ENCODE results near the gene POU4F3.

Gene POU4F3

DNA sequence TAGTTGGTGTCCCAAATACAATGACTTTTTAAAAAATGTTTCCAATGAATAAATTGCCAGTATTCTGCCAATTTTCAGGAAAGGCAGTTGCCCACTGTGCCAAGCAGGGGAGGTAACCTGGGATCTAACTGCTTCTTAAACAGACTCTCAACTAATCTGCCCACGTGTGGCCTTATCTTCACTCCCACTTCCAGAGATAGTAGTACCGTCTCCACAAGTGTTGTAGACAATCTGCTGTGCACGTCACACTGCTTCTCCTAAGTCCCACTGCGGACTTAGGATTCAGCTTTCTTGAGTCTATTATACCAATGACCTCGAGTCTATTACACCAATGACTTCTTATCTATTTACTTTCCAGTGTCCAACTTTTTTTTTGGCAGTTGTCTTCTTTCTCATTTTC, 21.2 kb downstream of the POU4F3 start:
- H3K4me3 ChIP-seq (ENCODE audit: low read depth, low read length) = no peak overlapping the region
- H3K79me2 ChIP-seq (ENCODE audit: control insufficient read depth, insufficient read depth, low read length, unreplicated experiment) = no peaks in the 10 kb centered on the region
- H3K27ac ChIP-seq (ENCODE audit: low read depth, low read length) = no peak overlapping the region
- no peak overlapping the region for H2AFZ ChIP-seq (ENCODE audit: low read length, unreplicated experiment)
- H3K4me1 ChIP-seq (ENCODE audit: control insufficient read depth, insufficient read depth, low read length, unreplicated experiment) = no peaks in the 10 kb centered on the region
- peaks cover 41% of the 10 kb centered on the region for H3K27me3 ChIP-seq (ENCODE audit: insufficient read depth, low read length)
- no peaks in the 10 kb centered on the region for H3K36me3 ChIP-seq (ENCODE audit: insufficient read depth, low read length)

DNA sequence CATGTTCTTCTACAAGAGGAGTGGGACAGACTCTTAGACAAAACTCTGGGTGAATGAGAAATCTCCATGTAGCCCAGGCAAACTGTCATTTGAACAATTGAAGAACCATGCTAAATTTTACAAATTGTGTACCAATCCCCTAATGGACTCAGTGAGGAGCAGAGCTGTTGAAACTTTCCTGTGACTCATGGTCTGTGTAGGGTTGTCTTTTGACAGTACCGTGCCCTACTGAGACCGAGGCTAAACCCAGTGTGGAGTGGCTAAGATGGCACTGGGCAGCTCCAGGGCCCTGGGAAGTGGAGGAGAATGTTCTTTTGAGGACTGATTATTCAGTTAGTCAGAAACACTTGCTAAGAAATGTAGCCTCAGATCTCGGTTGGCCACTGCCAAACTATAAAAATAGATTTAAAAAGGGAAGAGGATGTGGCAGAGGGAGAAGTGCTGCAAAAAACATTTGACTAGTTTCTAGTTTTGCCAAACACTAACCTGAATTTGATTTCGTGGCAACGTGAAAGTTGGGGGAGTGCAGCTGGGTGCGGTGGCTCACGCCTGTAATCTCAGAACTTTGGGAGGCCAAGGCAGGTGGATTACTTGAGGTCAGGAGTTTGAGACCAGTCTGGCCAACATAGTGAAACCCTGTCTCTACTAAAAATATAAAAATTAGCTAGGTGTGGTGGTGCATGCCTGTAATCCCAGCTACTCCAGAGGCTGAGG, 24.7 kb downstream of the POU4F3 start:
- peaks cover 68% of the 10 kb centered on the region for H3K27me3 ChIP-seq (ENCODE audit: insufficient read depth, low read length)
- H2AFZ ChIP-seq (ENCODE audit: low read length, unreplicated experiment) = no peak overlapping the region
- no peaks in the 10 kb centered on the region for H3K4me1 ChIP-seq (ENCODE audit: control insufficient read depth, insufficient read depth, low read length, unreplicated experiment)
- H3K79me2 ChIP-seq (ENCODE audit: control insufficient read depth, insufficient read depth, low read length, unreplicated experiment) = no peaks in the 10 kb centered on the region
- H3K27ac ChIP-seq (ENCODE audit: low read depth, low read length) = no peak overlapping the region
- no peak overlapping the region for H3K4me3 ChIP-seq (ENCODE audit: low read depth, low read length)
- H3K36me3 ChIP-seq (ENCODE audit: insufficient read depth, low read length) = no peaks in the 10 kb centered on the region

DNA sequence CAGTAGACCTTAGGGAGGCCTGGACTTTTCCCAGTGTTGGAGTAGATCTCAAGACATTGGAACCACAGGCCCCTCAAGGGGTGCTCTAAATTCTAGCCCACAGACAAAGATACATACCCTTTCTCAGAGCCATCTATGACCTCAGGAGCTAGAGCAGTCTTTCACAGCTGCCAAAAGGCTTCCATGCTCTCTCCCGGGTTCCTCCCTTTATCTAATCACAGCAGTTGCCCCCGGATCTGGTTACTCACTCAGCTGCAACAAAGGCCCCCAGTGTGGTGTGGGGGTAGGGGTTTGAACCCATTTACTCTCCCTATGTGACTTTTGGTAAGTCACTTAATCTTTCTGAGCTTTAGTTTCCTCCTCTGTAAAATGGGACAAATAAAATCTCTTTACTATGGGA, 27.0 kb downstream of the POU4F3 start:
- H3K27ac ChIP-seq (ENCODE audit: low read depth, low read length) = no peak overlapping the region
- H3K27me3 ChIP-seq (ENCODE audit: insufficient read depth, low read length) = peaks cover 72% of the 10 kb centered on the region
- no peaks in the 10 kb centered on the region for H3K4me1 ChIP-seq (ENCODE audit: control insufficient read depth, insufficient read depth, low read length, unreplicated experiment)
- H2AFZ ChIP-seq (ENCODE audit: low read length, unreplicated experiment) = no peak overlapping the region
- H3K36me3 ChIP-seq (ENCODE audit: insufficient read depth, low read length) = no peaks in the 10 kb centered on the region
- H3K79me2 ChIP-seq (ENCODE audit: control insufficient read depth, insufficient read depth, low read length, unreplicated experiment) = no peaks in the 10 kb centered on the region
- no peak overlapping the region for H3K4me3 ChIP-seq (ENCODE audit: low read depth, low read length)

DNA sequence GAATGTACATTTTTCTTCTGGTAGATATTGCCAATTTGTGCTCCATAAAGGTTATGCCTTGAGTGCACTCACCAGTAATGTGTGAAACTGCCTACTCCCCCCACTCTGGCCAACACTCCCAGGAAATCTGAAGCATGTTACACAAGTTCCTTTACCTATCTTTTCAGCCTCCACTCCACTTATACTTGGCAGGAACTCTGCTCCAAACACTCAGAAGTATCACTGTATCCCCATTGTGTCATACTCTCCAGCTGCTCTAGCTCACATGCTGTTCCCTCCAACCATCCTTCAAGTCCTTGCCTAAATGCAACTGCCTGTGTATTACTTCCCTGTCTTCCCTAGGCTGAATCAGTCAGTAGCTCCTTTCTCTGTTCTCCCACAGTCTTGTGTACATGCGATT, 28.3 kb downstream of the POU4F3 start:
- no peak overlapping the region for H3K4me3 ChIP-seq (ENCODE audit: low read depth, low read length)
- H3K27me3 ChIP-seq (ENCODE audit: insufficient read depth, low read length) = peaks cover 75% of the 10 kb centered on the region
- H3K79me2 ChIP-seq (ENCODE audit: control insufficient read depth, insufficient read depth, low read length, unreplicated experiment) = no peaks in the 10 kb centered on the region
- no peak overlapping the region for H2AFZ ChIP-seq (ENCODE audit: low read length, unreplicated experiment)
- no peaks in the 10 kb centered on the region for H3K4me1 ChIP-seq (ENCODE audit: control insufficient read depth, insufficient read depth, low read length, unreplicated experiment)
- no peak overlapping the region for H3K27ac ChIP-seq (ENCODE audit: low read depth, low read length)
- no peaks in the 10 kb centered on the region for H3K36me3 ChIP-seq (ENCODE audit: insufficient read depth, low read length)

DNA sequence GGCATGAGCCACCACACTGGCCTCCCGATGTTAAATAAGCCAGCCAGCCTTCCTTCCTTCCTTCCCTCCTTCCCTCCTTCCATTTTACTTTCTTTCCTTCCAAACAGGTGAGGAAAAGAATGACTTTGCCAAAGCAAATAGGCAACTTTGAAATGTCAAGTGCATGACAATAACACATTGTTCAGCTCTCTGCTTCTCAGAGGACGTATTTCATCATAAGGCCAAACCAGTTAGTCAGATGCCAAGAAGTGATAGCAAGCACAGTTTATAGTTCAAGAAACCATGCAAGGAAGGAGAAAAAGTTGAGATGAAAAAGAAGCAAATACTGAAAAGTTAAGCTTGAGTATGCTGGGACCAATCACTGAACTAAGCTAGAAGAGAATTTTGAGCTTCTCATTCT, 29.5 kb downstream of the POU4F3 start:
- Histone ChIP-seq H2AFZ (ENCODE audit: low read length, unreplicated experiment) (no peak overlapping the region), H3K36me3 (ENCODE audit: insufficient read depth, low read length) (no peaks in the 10 kb centered on the region), H3K79me2 (ENCODE audit: control insufficient read depth, insufficient read depth, low read length, unreplicated experiment) (no peaks in the 10 kb centered on the region), H3K4me1 (ENCODE audit: control insufficient read depth, insufficient read depth, low read length, unreplicated experiment) (no peaks in the 10 kb centered on the region), H3K27ac (ENCODE audit: low read depth, low read length) (no peak overlapping the region), H3K4me3 (ENCODE audit: low read depth, low read length) (no peak overlapping the region), H3K27me3 (ENCODE audit: insufficient read depth, low read length) (peaks cover 75% of the 10 kb centered on the region)

DNA sequence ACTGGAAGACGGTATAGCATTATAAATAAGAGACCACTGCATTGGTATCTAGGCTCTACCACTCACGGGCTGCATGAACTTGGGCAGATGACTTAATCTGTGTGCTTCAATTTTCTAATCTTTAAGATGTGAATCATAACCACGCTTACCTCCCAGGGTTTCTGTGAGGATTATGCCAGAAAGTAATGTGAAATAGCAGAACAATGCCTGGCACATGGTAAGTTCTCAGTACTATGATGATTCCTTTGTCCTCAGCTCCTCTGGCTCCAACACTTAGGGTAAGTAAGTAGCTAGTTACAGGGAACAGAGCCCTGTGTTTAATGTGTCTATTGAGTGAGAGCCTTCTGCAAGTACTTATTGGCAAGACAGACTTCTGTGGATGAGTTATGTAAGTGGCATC, 31.1 kb downstream of the POU4F3 start:
- Histone ChIP-seq H3K79me2 (ENCODE audit: control insufficient read depth, insufficient read depth, low read length, unreplicated experiment) (no peaks in the 10 kb centered on the region), H3K36me3 (ENCODE audit: insufficient read depth, low read length) (no peaks in the 10 kb centered on the region), H3K27ac (ENCODE audit: low read depth, low read length) (no peak overlapping the region), H2AFZ (ENCODE audit: low read length, unreplicated experiment) (no peak overlapping the region), H3K27me3 (ENCODE audit: insufficient read depth, low read length) (peaks cover 81% of the 10 kb centered on the region), H3K4me1 (ENCODE audit: control insufficient read depth, insufficient read depth, low read length, unreplicated experiment) (no peaks in the 10 kb centered on the region), H3K4me3 (ENCODE audit: low read depth, low read length) (no peak overlapping the region)

DNA sequence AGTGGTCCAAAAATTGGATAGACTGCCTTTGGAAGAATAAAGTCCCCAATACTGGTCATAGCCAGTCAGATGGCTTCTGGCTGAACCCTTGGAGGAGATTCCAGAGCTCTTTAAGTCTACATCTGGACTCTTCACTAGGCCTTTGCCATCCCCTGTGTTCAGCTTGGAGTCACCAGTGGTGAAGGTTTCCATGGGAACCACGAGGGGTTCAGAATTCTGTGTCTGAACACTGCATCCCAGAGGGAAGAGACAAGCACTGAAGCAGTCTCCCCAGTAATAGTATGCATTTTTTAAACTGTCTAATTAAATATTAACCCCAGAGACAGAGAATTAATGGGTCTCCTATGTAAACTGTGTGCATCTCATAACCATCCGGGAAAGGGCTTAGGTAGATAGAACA, 38.2 kb downstream of the POU4F3 start:
- H3K27me3 ChIP-seq (ENCODE audit: insufficient read depth, low read length) = peaks cover 82% of the 10 kb centered on the region
- no peaks in the 10 kb centered on the region for H3K79me2 ChIP-seq (ENCODE audit: control insufficient read depth, insufficient read depth, low read length, unreplicated experiment)
- no peaks in the 10 kb centered on the region for H3K36me3 ChIP-seq (ENCODE audit: insufficient read depth, low read length)
- no peaks in the 10 kb centered on the region for H3K4me1 ChIP-seq (ENCODE audit: control insufficient read depth, insufficient read depth, low read length, unreplicated experiment)
- H3K4me3 ChIP-seq (ENCODE audit: low read depth, low read length) = no peak overlapping the region
- H2AFZ ChIP-seq (ENCODE audit: low read length, unreplicated experiment) = no peak overlapping the region
- no peak overlapping the region for H3K27ac ChIP-seq (ENCODE audit: low read depth, low read length)

DNA sequence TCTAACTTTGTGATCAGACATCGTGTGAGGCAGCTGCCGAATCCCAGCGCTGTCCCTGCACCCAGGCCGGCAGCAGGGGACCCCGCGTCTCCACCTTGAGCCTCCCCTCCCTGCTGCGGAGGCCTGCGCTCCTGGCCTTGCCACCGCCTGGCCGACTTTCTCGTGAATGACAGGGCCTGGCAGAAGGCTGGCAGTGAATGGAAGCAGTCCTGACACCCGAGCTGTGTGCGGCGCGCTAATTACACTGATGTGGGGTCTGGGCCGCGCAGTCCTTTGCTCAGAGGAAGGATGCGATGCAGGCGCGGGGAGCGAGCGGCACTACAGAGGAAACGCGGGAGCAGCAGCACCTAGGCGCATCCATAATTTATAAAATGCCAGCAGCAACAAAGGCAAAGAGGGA, 40.3 kb downstream of the POU4F3 start:
- no peaks in the 10 kb centered on the region for H3K4me1 ChIP-seq (ENCODE audit: control insufficient read depth, insufficient read depth, low read length, unreplicated experiment)
- H3K36me3 ChIP-seq (ENCODE audit: insufficient read depth, low read length) = no peaks in the 10 kb centered on the region
- H3K27ac ChIP-seq (ENCODE audit: low read depth, low read length) = no peak overlapping the region
- no peak overlapping the region for H3K4me3 ChIP-seq (ENCODE audit: low read depth, low read length)
- peaks cover 76% of the 10 kb centered on the region for H3K27me3 ChIP-seq (ENCODE audit: insufficient read depth, low read length)
- H2AFZ ChIP-seq (ENCODE audit: low read length, unreplicated experiment) = no peak overlapping the region
- H3K79me2 ChIP-seq (ENCODE audit: control insufficient read depth, insufficient read depth, low read length, unreplicated experiment) = no peaks in the 10 kb centered on the region

DNA sequence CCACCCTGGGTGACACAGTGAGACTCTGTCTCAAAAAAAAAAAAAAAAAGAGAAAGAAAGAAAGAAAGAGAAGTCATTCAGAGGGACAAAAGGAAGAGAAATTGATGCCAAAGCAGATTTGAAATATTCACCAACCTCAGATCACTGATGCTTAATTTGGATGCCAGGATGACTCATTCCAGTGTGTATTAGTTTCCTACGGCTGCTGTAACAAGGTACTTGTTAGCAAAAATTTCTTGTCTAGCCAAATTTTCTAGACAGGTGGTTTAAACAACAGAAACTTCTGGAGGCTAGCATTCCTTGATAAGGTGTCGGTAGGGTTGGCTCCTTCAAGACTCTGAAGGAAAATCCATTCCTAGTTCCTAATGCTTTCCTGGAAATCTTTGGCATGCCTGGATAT, 42.1 kb downstream of the POU4F3 start:
- H3K36me3 ChIP-seq (ENCODE audit: insufficient read depth, low read length) = no peaks in the 10 kb centered on the region

DNA sequence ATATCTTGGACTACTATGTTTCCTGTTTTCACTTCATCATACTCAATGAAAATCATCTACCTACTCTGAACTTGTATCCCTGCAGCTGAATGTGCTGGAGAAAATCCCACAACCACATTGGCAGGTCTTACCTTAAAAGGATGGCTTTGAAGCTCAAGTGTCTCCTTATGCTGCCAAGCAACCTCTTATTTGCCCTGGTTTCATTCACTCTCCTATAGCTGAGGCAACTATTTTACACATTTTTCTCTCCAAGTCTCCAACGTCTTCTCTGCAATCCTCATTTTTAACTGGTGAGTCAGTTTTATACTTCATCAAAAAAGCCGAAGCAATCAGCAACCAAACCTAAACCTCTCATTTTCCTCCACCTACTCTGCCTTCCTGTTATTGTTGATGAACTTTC, 49.7 kb downstream of the POU4F3 start:
- Histone ChIP-seq H3K27me3 (ENCODE audit: insufficient read depth, low read length) (peaks cover 92% of the 10 kb centered on the region), H3K36me3 (ENCODE audit: insufficient read depth, low read length) (no peaks in the 10 kb centered on the region), H3K4me1 (ENCODE audit: control insufficient read depth, insufficient read depth, low read length, unreplicated experiment) (no peaks in the 10 kb centered on the region), H3K4me3 (ENCODE audit: low read depth, low read length) (no peak overlapping the region), H3K27ac (ENCODE audit: low read depth, low read length) (no peak overlapping the region), H3K79me2 (ENCODE audit: control insufficient read depth, insufficient read depth, low read length, unreplicated experiment) (no peaks in the 10 kb centered on the region), H2AFZ (ENCODE audit: low read length, unreplicated experiment) (no peak overlapping the region)

More for the DNA sequence above, 42.1 kb downstream of the POU4F3 start:
- Histone ChIP-seq H3K4me3 (ENCODE audit: low read depth, low read length) (no peak overlapping the region), H3K27ac (ENCODE audit: low read depth, low read length) (no peak overlapping the region), H3K27me3 (ENCODE audit: insufficient read depth, low read length) (peaks cover 78% of the 10 kb centered on the region), H2AFZ (ENCODE audit: low read length, unreplicated experiment) (no peak overlapping the region), H3K4me1 (ENCODE audit: control insufficient read depth, insufficient read depth, low read length, unreplicated experiment) (no peaks in the 10 kb centered on the region), H3K79me2 (ENCODE audit: control insufficient read depth, insufficient read depth, low read length, unreplicated experiment) (no peaks in the 10 kb centered on the region)

DNA sequence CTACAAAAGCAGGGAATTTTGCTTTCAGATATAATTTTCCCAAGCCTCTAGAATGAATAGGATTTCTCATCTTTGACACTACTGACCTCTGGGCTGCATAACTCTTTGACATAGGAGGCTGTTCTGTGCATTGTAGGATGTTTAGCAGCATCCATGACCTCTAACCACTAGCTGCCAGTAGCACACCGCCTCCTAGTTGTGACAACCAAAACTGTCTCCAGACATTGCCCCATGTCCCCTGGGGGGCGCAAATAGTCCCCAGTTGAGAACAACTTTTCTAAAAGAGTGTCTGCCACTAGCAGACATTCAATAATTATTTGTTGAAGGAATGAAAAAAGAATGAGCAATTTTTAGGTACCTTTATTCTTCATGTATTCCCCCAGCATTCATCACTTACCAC, 51.8 kb downstream of the POU4F3 start:
- H3K27me3 ChIP-seq (ENCODE audit: insufficient read depth, low read length) = peaks cover 99% of the 10 kb centered on the region
- H3K27ac ChIP-seq (ENCODE audit: low read depth, low read length) = no peak overlapping the region
- H2AFZ ChIP-seq (ENCODE audit: low read length, unreplicated experiment) = no peak overlapping the region
- no peaks in the 10 kb centered on the region for H3K4me1 ChIP-seq (ENCODE audit: control insufficient read depth, insufficient read depth, low read length, unreplicated experiment)
- no peak overlapping the region for H3K4me3 ChIP-seq (ENCODE audit: low read depth, low read length)
- no peaks in the 10 kb centered on the region for H3K36me3 ChIP-seq (ENCODE audit: insufficient read depth, low read length)
- H3K79me2 ChIP-seq (ENCODE audit: control insufficient read depth, insufficient read depth, low read length, unreplicated experiment) = no peaks in the 10 kb centered on the region

Data from ACC112 (cell line).